Upper lobe of left lung (tissue), 6 donors: ENCODE measurements around the gene ZMIZ2. TPM values are rescaled to one million over a fixed set of nuclear protein-coding genes. Genes with fewer than 3 reads are reported as not detected.
A peak's percentile ranks its signal among the peaks of the same experiment; 100 is the strongest.

Experiments used
- ATAC-seq, 2 donors: fragments of 200-7000 bp; cut with Tn5 transposase; one replicate each; pipeline ENCODE4 v1.9.1; 2022; ENCODE audit warnings: mild to moderate bottlenecking in 2 of 2, moderate library complexity in 2 of 2; ENCODE audit not compliant: low FRiP score in 2 of 2
- DNase-seq, 2 donors: peaks; one replicate each; pipeline ENCODE4 v3.0.0-alpha.2; 2019 to 2020
- H3K27ac ChIP-seq, 4 donors: fragments of 200-600 bp; sonication (generic); one replicate each; pipeline ENCODE4 v1.5.1; 2016 to 2019
- H3K27me3 ChIP-seq, 4 donors: fragments of 200-600 bp; sonication (generic); one replicate each; pipeline ENCODE4 v1.5.1; 2017 to 2019
- H3K36me3 ChIP-seq, 4 donors: fragments of 200-600 bp; sonication (generic); one replicate each; pipeline ENCODE4 v1.5.1; 2016 to 2019
- H3K4me1 ChIP-seq, 4 donors: fragments of 200-600 bp; sonication (generic); one replicate each; pipeline ENCODE4 v1.5.1; 2018 to 2019
- H3K4me3 ChIP-seq, 4 donors: fragments of 200-600 bp; sonication (generic); one replicate each; pipeline ENCODE4 v1.5.1; 2017 to 2019; ENCODE audit warnings: mild to moderate bottlenecking in 2 of 4, moderate library complexity in 1 of 4
- H3K9me3 ChIP-seq, 4 donors: fragments of 200-600 bp; sonication (generic); one replicate each; pipeline ENCODE4 v1.5.1; 2018 to 2019
- EP300 ChIP-seq, 4 donors: sonication (generic); formaldehyde crosslinking; IDR thresholded peaks; one replicate each; pipeline ENCODE4 v1.5.1; 2017; ENCODE audit warnings: antibody characterized with exemption in 4 of 4, control low read depth in 2 of 4
- POLR2A ChIP-seq, 4 donors: fragments of 450-650 bp; IDR thresholded peaks; one replicate each; pipeline ENCODE4 v1.5.1; 2016 to 2017; ENCODE audit warnings: antibody characterized with exemption in 4 of 4, mild to moderate bottlenecking in 2 of 4
- POLR2AphosphoS5 ChIP-seq, 2 donors: sonication (generic); formaldehyde crosslinking; IDR thresholded peaks; one replicate each; pipeline ENCODE4 v1.5.1; 2017; ENCODE audit warnings: antibody characterized with exemption in 2 of 2
- WGBS, 2 donors: methylation state at CpG; one replicate each; pipeline ENCODE4 v1.1.5; 2017 to 2018; 5-methylcytosine and 5-hydroxymethylcytosine counted together
- total RNA-seq, 6 donors: library from RNA; depleted of rRNA in 4 of 6; stranded (reverse); fragments of >200 nt in 4 of 6; gene quantifications; one replicate each; pipeline versions ENCODE4 v1.1.0 to v1.2.1, GENCODE V29; 2016 to 2021
- TF ChIP-seq, protein P1 (sequence below), 6 experiments: fragments of 450-650 bp in 4 of 6; fragments of 200-600 bp in 2 of 6; sonication (generic) in 2 of 6; IDR thresholded peaks; one replicate each; pipeline ENCODE4 v1.5.1; 2016 to 2019; ENCODE audit warnings: antibody characterized with exemption in 6 of 6
- donor health status: DM: no; HTN: no; CAD: no; lungs with moderate emphysema.
- donor health status: DM: no; HTN: yes; CAD: no; lungs with severe emphysema.

ZMIZ2 gene
- total RNA-seq, 6 donors from 2014 or later, result 27.0 to 161 (median 85.7) TPM

DNA sequence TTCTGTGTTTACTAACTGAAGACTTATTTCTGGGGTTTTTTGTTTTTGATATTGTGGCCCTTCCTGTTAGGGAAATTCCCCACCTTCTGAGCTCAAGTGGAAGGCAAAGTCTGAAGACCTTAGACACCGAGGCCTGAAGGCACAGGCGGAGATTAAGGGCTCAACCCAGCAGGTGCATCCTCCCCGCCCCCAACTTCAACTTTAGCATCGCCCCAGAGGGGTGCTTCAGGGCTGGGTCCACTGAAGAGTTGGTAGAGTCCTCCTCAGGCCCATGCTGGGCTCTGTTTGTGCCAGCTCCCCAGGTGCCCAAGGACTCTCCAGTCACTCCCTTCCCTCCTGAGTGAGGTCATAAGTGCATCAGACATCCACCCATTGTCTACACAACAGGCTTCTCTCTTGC lies 38.4 kb downstream of the ZMIZ2 start:
- Histone ChIP-seq H3K27me3 (no peaks in the 10 kb centered on the region), H3K36me3 (no peaks in the 10 kb centered on the region), H3K4me3 (no peak overlapping the region), H3K4me1 (no peaks in the 10 kb centered on the region), H3K27ac (no peak overlapping the region), H3K9me3 (peaks cover 0 to 4% (median 0%) of the 10 kb centered on the region in 4 donors)
- TF ChIP-seq, protein P1, sequence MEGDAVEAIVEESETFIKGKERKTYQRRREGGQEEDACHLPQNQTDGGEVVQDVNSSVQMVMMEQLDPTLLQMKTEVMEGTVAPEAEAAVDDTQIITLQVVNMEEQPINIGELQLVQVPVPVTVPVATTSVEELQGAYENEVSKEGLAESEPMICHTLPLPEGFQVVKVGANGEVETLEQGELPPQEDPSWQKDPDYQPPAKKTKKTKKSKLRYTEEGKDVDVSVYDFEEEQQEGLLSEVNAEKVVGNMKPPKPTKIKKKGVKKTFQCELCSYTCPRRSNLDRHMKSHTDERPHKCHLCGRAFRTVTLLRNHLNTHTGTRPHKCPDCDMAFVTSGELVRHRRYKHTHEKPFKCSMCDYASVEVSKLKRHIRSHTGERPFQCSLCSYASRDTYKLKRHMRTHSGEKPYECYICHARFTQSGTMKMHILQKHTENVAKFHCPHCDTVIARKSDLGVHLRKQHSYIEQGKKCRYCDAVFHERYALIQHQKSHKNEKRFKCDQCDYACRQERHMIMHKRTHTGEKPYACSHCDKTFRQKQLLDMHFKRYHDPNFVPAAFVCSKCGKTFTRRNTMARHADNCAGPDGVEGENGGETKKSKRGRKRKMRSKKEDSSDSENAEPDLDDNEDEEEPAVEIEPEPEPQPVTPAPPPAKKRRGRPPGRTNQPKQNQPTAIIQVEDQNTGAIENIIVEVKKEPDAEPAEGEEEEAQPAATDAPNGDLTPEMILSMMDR (IDR thresholded peaks at IDR 0.05), result no peak
- TF ChIP-seq POLR2AphosphoS5 (IDR thresholded peaks at IDR 0.05) (no peak), EP300 (IDR thresholded peaks at IDR 0.05) (no peak), POLR2A (IDR thresholded peaks at IDR 0.05) (no peak)
- ATAC-seq, result no peak
- WGBS, 2 donors, result 69 to 80% methylated on average over 2 to 4 of the region's 4 CpGs
- no peak for DNase-seq

DNA sequence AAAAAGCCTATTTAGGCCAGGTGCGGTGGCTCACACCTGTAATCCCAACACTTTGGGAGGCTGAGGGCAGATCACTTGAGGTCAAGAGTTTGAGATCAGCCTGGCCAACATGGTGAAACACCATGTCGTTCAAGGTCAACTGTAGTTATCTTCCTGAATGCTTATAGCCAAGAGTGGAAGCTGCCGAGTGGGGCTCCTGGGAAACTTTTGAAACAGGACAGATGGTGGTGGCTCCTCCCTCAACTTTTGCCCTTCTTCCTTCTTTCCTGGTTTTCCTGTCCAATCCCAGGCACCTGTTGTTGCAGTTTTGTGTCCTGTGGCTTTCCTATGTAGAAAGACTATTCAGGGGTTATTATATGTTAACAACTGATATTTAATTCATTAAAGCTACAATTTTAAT lies 39.1 kb downstream of the ZMIZ2 start:
- H3K27me3 ChIP-seq, result no peaks in the 10 kb centered on the region
- no peak overlapping the region for H3K27ac ChIP-seq
- no peaks in the 10 kb centered on the region for H3K36me3 ChIP-seq
- TF ChIP-seq POLR2A (IDR thresholded peaks at IDR 0.05) (no peak), EP300 (IDR thresholded peaks at IDR 0.05) (no peak), POLR2AphosphoS5 (IDR thresholded peaks at IDR 0.05) (no peak)
- TF ChIP-seq, protein P1 (IDR thresholded peaks at IDR 0.05), result no peak
- no peak for DNase-seq
- no peaks in the 10 kb centered on the region for H3K4me1 ChIP-seq
- H3K9me3 ChIP-seq, result peaks cover 0 to 4% (median 0%) of the 10 kb centered on the region in 4 donors
- 72 to 78% methylated on average over 3 of the region's 3 CpGs for WGBS, 2 donors
- ATAC-seq, result no peak
- no peak overlapping the region for H3K4me3 ChIP-seq

DNA sequence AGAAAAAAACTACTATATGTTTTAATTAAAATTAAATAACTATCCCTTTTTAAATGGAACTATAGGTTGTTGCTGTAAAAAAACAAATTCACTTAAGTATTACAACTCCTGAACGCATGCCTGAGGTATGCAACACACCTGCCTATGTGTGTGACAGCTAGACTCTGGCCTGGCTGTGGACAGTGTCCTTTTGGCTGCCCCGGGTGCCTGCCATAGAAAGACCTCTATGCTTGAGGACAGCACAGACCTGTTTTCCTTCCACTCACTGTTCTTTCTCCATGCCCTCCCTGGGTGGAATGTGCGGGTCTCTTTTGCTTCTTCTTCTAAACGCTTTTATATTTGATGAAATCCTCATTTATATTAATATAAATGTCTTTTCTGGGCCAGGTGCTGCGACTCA lies 41.3 kb downstream of the ZMIZ2 start:
- WGBS, 2 donors, result 84 to 88% methylated on average over 5 of the region's 5 CpGs
- Histone ChIP-seq H3K4me3 (no peak overlapping the region), H3K27me3 (no peaks in the 10 kb centered on the region), H3K36me3 (no peaks in the 10 kb centered on the region), H3K4me1 (no peaks in the 10 kb centered on the region), H3K9me3 (no peaks in the 10 kb centered on the region), H3K27ac (no peak overlapping the region)
- DNase-seq, result no peak
- TF ChIP-seq, protein P1 (IDR thresholded peaks at IDR 0.05), result no peak
- TF ChIP-seq POLR2A (IDR thresholded peaks at IDR 0.05), result no peak
- no peak for TF ChIP-seq EP300 (IDR thresholded peaks at IDR 0.05)
- TF ChIP-seq POLR2AphosphoS5 (IDR thresholded peaks at IDR 0.05), result no peak
- ATAC-seq, result peak in 1 of 2 donors; percentile 37

DNA sequence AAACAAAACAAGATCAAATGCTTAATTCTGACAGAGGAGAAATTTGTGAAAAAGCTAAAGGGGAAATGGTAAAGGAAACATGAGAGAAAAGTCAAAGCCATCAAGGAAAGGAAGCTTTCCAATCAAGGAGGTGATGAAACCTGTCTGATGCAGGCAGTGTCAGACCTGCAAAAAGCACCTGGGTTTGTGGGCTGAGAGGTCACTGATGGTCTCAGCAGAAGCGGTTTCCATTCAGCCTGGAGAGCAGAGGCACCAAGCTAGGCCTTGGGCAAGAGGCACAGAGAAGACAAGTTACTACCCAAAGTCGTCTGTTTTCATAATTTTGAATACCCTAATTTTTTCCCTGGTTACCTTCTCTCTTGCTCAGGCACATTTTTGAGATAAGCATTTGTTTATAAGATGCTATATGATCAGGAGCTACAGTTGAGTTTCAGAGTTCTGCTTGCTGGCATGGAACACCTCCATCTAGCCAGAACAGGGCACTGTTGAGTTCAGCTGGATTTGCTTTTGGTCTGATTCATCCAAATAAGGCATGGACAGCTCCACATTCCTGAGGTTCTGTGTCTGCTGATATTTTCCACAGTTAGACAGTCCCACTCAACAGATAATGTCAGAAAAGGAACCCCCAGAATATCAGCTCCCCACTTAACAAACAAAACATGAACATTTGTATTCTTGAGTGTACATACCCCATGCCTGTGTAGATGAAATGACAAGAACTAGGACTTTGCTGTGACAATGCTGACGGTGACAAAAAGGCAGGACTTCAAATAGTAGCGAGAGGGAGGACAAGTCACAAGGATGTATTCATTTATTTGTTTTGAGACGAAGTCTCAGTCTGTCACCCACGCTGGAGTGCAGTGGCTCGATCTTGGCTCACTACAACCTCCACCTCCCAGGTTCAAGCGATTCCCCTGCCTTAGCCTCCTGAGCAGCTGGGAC lies 42.9 kb downstream of the ZMIZ2 start:
- peaks cover 5 to 7% (median 6%) of the 10 kb centered on the region in 4 donors for H3K4me1 ChIP-seq
- ATAC-seq (no peak), DNase-seq (no peak)
- H3K27ac ChIP-seq, result peak overlapping the region in 1 of 4 donors; percentile 8
- H3K27me3 ChIP-seq, result no peaks in the 10 kb centered on the region
- no peak overlapping the region for H3K4me3 ChIP-seq
- TF ChIP-seq POLR2AphosphoS5 (IDR thresholded peaks at IDR 0.05) (no peak), POLR2A (IDR thresholded peaks at IDR 0.05) (no peak), EP300 (IDR thresholded peaks at IDR 0.05) (no peak)
- TF ChIP-seq, protein P1 (IDR thresholded peaks at IDR 0.05), result no peak
- no peaks in the 10 kb centered on the region for H3K9me3 ChIP-seq
- WGBS, 2 donors, result 82 to 86% methylated on average over 8 of the region's 8 CpGs
- no peaks in the 10 kb centered on the region for H3K36me3 ChIP-seq
